Caco-2 (cell line): ENCODE results near the gene CHMP6. TPM values are rescaled to one million over a fixed set of nuclear protein-coding genes. Genes with fewer than 3 reads are reported as not detected.

ENCODE experiments used
- BruUV-seq: library from RNA; stranded (reverse); fragments of 400-500 nt; replicated peaks from 2 replicates; lab custom pipeline; 2021; lab: Mats Ljungman, UMichigan
- CTCF ChIA-PET: fragments of 300-600 bp; sonication (Branson Sonifier 250); formaldehyde crosslinking; loops from one replicate; lab custom pipeline; 2022; ENCODE audit warnings: antibody characterized with exemption; lab: Charles Lee
- POLR2A ChIA-PET: fragments of 300-600 bp; sonication (Branson Sonifier 250); formaldehyde crosslinking; loops from one replicate; lab custom pipeline; 2022; ENCODE audit warnings: antibody characterized with exemption; lab: Charles Lee
- DNase-seq, 2 experiments: peaks; one replicate each; pipeline versions ENCODE4 v3.0.0 to v3.0.0-alpha.2; 2020 to 2022
- H3K27me3 ChIP-seq: replicated peaks from 2 replicates; pipeline ENCODE4 v1.6.0; 2011; ENCODE audit warnings: low read length; ENCODE audit not compliant: control insufficient read depth, insufficient read depth
- H3K36me3 ChIP-seq: 2 replicates; pipeline ENCODE4 v1.5.1; 2011; ENCODE audit warnings: low read length; ENCODE audit not compliant: control insufficient read depth, insufficient read depth
- H3K4me1 ChIP-seq: fragments of 250-450 bp; sonication (Bioruptor Pico); 2 replicates; pipeline ENCODE4 v1.5.1; 2020; ENCODE audit warnings: mild to moderate bottlenecking
- H3K4me3 ChIP-seq: 2 replicates; pipeline ENCODE4 v1.5.1; 2011; ENCODE audit warnings: low read depth, mild to moderate bottlenecking, control low read depth, low read length
- H3K9me3 ChIP-seq: fragments of 250-450 bp; sonication (Bioruptor Pico); 2 replicates; pipeline ENCODE4 v1.5.1; 2020; ENCODE audit warnings: mild to moderate bottlenecking, moderate library complexity
- H3K27ac Mint-ChIP-seq: one replicate; pipeline ENCODE4 v1.8.0; 2022; ENCODE audit warnings: mixed read lengths; ENCODE audit not compliant: unreplicated experiment
- H3K27me3 Mint-ChIP-seq: one replicate; pipeline ENCODE4 v1.8.0; 2022; ENCODE audit warnings: mixed read lengths; ENCODE audit not compliant: insufficient read depth, unreplicated experiment
- H3K36me3 Mint-ChIP-seq: one replicate; pipeline ENCODE4 v1.8.0; 2022; ENCODE audit warnings: mild to moderate bottlenecking, mixed read lengths; ENCODE audit not compliant: insufficient read depth, unreplicated experiment
- H3K4me1 Mint-ChIP-seq: one replicate; pipeline ENCODE4 v1.8.0; 2022; ENCODE audit warnings: low read depth, mixed read lengths; ENCODE audit not compliant: unreplicated experiment
- H3K4me3 Mint-ChIP-seq: one replicate; pipeline ENCODE4 v1.8.0; 2022; ENCODE audit warnings: mild to moderate bottlenecking, moderate library complexity, mixed read lengths; ENCODE audit not compliant: unreplicated experiment
- H3K9me3 Mint-ChIP-seq: one replicate; pipeline ENCODE4 v1.8.0; 2022; ENCODE audit warnings: mixed read lengths; ENCODE audit not compliant: unreplicated experiment
- intact Hi-C: fragments of 100-400 bp; cut with micrococcal nuclease; formaldehyde crosslinking; loops from one replicate; pipeline ENCODE4 v1.10.0; 2022; ENCODE audit not compliant: unreplicated experiment
- total RNA-seq: library from RNA; stranded (reverse); gene quantifications from 2 replicates; pipeline ENCODE4 v1.2.3, GENCODE V29; 2022
- TF ChIP-seq, protein P1 (sequence below), 2 experiments: fragments of 200-600 bp in 1 of 2; IDR thresholded peaks; 1 replicate in 1 of 2; 2 replicates in 1 of 2; pipeline versions ENCODE4 v1.5.1 to v1.8.0; 2011 to 2022; ENCODE audit warnings: antibody characterized with exemption in 1 of 2, control low read depth in 1 of 2, inconsistent platforms in 1 of 2, low read depth in 1 of 2, low read length in 1 of 2, mild to moderate bottlenecking in 1 of 2, moderate library complexity in 1 of 2; ENCODE audit not compliant: insufficient read depth in 1 of 2, severe bottlenecking in 1 of 2, unreplicated experiment in 1 of 2

The CHMP6 gene
- total RNA-seq, 1 experiment from 2014 or later, result 23.2 TPM

DNA sequence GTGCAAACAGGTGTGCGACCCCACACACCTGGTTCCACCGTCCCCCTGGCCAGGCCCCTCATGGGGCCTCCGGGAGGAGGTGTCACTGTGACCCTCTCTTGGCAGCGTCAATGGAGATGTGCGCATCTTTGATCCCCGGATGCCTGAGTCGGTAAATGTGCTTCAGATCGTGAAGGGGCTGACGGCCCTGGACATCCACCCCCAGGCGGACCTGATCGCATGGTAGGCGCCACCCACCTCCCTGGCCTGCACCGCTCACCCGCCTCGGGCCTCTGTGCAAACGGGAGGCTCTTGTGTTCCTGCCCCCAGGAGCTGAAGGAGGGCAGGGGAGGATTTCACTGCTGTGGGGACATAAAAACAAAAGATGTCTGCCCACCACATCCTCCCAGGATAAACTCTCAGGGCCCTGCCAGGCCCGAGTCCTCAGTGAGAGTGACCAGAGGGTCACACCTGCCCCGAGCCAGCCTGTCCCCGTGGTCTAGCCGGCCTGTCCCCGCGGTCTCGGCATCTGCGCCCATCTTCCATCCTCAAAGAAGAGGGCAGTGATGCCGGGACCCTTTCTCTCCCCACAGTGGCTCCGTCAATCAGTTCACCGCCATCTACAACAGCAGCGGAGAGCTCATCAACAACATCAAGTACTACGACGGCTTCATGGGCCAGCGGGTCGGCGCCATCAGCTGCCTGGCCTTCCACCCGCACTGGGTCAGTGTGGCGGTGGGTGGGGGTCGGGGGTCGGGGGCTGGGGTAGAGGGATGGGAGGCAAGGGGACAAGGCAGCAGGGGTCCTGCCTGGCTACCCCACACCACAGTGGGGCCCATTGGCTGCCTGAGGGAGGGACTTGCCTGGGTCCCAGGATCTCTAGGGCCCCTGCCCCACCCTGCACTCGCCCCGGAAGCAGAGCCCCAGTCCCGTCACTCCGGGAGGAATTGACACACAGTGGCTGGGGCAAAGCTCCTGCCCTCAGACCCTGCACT is 29.0 kb upstream of the CHMP6 start:
- intact Hi-C loops, result no loop called here
- H3K4me1 ChIP-seq, result 0 out of 2 replicates have a peak, but pooled peaks cover 4% of the 10 kb centered on the region
- no peak for DNase-seq
- Mint-ChIP-seq H3K9me3 (no peaks in the 10 kb centered on the region), H3K4me1 (no peaks in the 10 kb centered on the region), H3K27me3 (no peaks in the 10 kb centered on the region), H3K36me3 (peaks cover 24% of the 10 kb centered on the region), H3K27ac (no peak overlapping the region), H3K4me3 (no peak overlapping the region)
- H3K9me3 ChIP-seq, result no peaks in the 10 kb centered on the region
- no TSS peak for BruUV-seq
- TF ChIP-seq, protein P1, sequence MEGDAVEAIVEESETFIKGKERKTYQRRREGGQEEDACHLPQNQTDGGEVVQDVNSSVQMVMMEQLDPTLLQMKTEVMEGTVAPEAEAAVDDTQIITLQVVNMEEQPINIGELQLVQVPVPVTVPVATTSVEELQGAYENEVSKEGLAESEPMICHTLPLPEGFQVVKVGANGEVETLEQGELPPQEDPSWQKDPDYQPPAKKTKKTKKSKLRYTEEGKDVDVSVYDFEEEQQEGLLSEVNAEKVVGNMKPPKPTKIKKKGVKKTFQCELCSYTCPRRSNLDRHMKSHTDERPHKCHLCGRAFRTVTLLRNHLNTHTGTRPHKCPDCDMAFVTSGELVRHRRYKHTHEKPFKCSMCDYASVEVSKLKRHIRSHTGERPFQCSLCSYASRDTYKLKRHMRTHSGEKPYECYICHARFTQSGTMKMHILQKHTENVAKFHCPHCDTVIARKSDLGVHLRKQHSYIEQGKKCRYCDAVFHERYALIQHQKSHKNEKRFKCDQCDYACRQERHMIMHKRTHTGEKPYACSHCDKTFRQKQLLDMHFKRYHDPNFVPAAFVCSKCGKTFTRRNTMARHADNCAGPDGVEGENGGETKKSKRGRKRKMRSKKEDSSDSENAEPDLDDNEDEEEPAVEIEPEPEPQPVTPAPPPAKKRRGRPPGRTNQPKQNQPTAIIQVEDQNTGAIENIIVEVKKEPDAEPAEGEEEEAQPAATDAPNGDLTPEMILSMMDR (IDR thresholded peaks at IDR 0.05; ENCODE audit: insufficient read depth in 1 of 2, low read depth in 1 of 2, low read length in 1 of 2, severe bottlenecking in 1 of 2, unreplicated experiment in 1 of 2), result no peak
- no peaks in the 10 kb centered on the region for H3K27me3 ChIP-seq
- POLR2A ChIA-PET, result no interaction called here
- no peak overlapping the region for H3K4me3 ChIP-seq
- CTCF ChIA-PET, result interaction anchor here (0.9 kb wide), 1 partner anchor 25 kb away, joined by 3 read pairs; no protein-coding TSS in a partner anchor
- no peaks in the 10 kb centered on the region for H3K36me3 ChIP-seq

DNA sequence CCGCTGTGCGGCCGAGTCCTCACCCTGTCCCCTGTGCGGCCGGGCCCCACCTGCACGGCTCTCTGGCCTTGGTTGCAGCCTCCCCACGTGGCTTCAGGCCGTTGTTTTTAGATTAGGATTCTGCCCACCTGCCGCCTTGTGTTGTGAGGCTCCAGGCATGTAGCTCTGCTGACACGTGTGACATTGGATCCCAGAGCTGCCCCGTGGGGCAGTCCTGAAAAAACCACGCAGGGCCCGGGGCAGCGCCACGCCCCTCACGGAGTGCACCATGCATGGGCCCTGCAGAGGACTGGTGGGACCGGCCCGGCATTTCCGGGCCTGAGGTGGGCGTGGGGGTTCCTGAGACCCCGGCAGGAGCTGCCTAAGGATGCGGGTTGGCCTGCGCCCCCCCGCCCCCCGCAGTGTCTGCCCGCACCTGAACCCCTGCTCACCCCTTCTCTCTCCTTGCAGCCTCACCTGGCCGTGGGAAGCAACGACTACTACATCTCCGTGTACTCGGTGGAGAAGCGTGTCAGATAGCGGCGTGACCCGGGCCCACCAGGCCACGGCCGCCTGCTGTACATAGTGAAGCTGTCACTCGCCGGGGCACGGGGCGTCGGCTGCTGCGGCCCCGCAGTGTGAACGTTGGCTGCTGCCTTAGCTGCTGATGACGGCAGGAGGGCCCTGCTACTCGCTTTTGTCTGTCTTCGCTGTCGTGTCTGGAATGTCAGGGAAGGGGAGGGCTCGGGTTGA is 27.7 kb upstream of the CHMP6 start:
- H3K4me3 Mint-ChIP-seq, result no peak overlapping the region
- H3K27me3 ChIP-seq, result no peaks in the 10 kb centered on the region
- CTCF ChIA-PET, result no interaction called here
- H3K4me1 Mint-ChIP-seq, result no peaks in the 10 kb centered on the region
- H3K9me3 ChIP-seq, result no peaks in the 10 kb centered on the region
- no peaks in the 10 kb centered on the region for H3K27me3 Mint-ChIP-seq
- 0 out of 2 replicates have a peak, but pooled peaks cover 4% of the 10 kb centered on the region for H3K4me1 ChIP-seq
- H3K27ac Mint-ChIP-seq, result no peak overlapping the region
- DNase-seq, result no peak
- no peaks in the 10 kb centered on the region for H3K36me3 ChIP-seq
- no peaks in the 10 kb centered on the region for H3K9me3 Mint-ChIP-seq
- POLR2A ChIA-PET, result interaction anchor here (0.6 kb wide), 1 partner anchor 259 kb away, joined by 6 read pairs; the partner anchor contains the start of gene CEP131
- H3K36me3 Mint-ChIP-seq, result peaks cover 33% of the 10 kb centered on the region
- H3K4me3 ChIP-seq, result no peak overlapping the region
- TF ChIP-seq, protein P1 (IDR thresholded peaks at IDR 0.05; ENCODE audit: insufficient read depth in 1 of 2, low read depth in 1 of 2, low read length in 1 of 2, severe bottlenecking in 1 of 2, unreplicated experiment in 1 of 2), result no peak
- no TSS peak for BruUV-seq
- intact Hi-C loops, result no loop called here

DNA sequence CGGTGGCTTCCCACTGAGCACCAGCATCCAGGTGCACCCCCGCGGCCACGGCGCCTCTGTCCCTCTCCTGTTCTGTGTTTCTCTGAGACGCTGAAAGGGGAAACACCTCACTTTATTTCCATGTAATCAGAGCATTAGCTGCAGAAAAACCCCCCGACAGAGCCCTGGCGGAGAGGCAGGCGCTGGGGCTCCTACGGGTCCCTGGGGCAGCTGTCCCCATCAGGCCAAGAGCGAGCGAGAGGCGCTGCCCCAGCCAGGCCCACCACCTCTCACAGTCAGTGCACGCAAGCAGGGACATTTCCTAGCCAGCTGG is 27.1 kb upstream of the CHMP6 start:
- TF ChIP-seq, protein P1 (IDR thresholded peaks at IDR 0.05; ENCODE audit: insufficient read depth in 1 of 2, low read depth in 1 of 2, low read length in 1 of 2, severe bottlenecking in 1 of 2, unreplicated experiment in 1 of 2), result no peak
- Histone ChIP-seq H3K27me3 (no peaks in the 10 kb centered on the region), H3K9me3 (no peaks in the 10 kb centered on the region), H3K4me1 (0 out of 2 replicates have a peak, but pooled peaks cover 3% of the 10 kb centered on the region), H3K36me3 (no peaks in the 10 kb centered on the region), H3K4me3 (no peak overlapping the region)
- intact Hi-C loops, result no loop called here
- no peaks in the 10 kb centered on the region for H3K27me3 Mint-ChIP-seq
- no peak for DNase-seq
- POLR2A ChIA-PET, result interaction anchor here (0.6 kb wide), 1 partner anchor 258 kb away, joined by 6 read pairs; the partner anchor contains the start of gene CEP131
- no peak overlapping the region for H3K4me3 Mint-ChIP-seq
- H3K36me3 Mint-ChIP-seq, result peaks cover 38% of the 10 kb centered on the region
- H3K27ac Mint-ChIP-seq, result no peak overlapping the region
- no peaks in the 10 kb centered on the region for H3K4me1 Mint-ChIP-seq
- CTCF ChIA-PET, result no interaction called here
- H3K9me3 Mint-ChIP-seq, result no peaks in the 10 kb centered on the region
- BruUV-seq, result no TSS peak
